Measurements from ENCODE around the gene AGTR1. TPM values are rescaled to one million over a fixed set of nuclear protein-coding genes. Genes with fewer than 3 reads are reported as not detected.

AGTR1 gene
- total and polyA plus RNA-seq, 2 of the 13 experiments (the other 11 are each of a cell fraction or from before 2014, with no cell fraction given) = 0.64 to 1.5 TPM

- BruUV-seq (replicated peaks) = no TSS peak
- H3K79me2 ChIP-seq (ENCODE audit: insufficient read depth, low read length) = no peaks in the 10 kb centered on the region
- ChIA-PET POLR2A (no interaction called here), CTCF (ENCODE audit: low intra/inter-chr PET ratio, low total read pairs) (no interaction called here)
- H3K27ac ChIP-seq (ENCODE audit: extremely low read length, insufficient read depth, low read length) = no peak overlapping the region
- ATAC-seq (no peak), DNase-seq (ENCODE audit: low spot score) (no peak), FAIRE-seq (no peak)
- no peak overlapping the region for H3K9ac ChIP-seq (ENCODE audit: insufficient read depth, low read depth, low read length)
- no peak overlapping the region for H2AFZ ChIP-seq (ENCODE audit: low read length)
- H3K4me3 ChIP-seq (replicated peaks in 1 of 3; ENCODE audit: insufficient read depth in 1 of 3, low read depth in 2 of 3, low read length in 3 of 3) = no peak overlapping the region
- H3K4me2 ChIP-seq (ENCODE audit: low read depth, low read length) = no peak overlapping the region
- in situ Hi-C loops (cut with HindIII; ENCODE audit: extremely low pct_ligation_motif_present, low pct_unique_long_range_greater_than_20kb) (no loop called here), intact Hi-C loops (cut with micrococcal nuclease; ENCODE audit: unreplicated experiment) (no loop called here)
- no peaks in the 10 kb centered on the region for H3K36me3 ChIP-seq (replicated peaks in 1 of 2; ENCODE audit: control insufficient read depth in 1 of 2, insufficient read depth in 2 of 2, low read length in 2 of 2)
- no peaks in the 10 kb centered on the region for H4K20me1 ChIP-seq (ENCODE audit: insufficient read depth, low read length)
- no peaks in the 10 kb centered on the region for H3K9me3 ChIP-seq (ENCODE audit: low read length)
- 0% methylated on average over 3 of the region's 3 CpGs for WGBS (ENCODE audit: low lambda C conversion rate)
- no peaks in the 10 kb centered on the region for H3K27me3 ChIP-seq (ENCODE audit: control insufficient read depth in 1 of 2, insufficient read depth in 2 of 2, low read length in 2 of 2)
- H3K4me1 ChIP-seq (ENCODE audit: insufficient read depth, low read length) = no peaks in the 10 kb centered on the region
- TF ChIP-seq ZNF44 (CRISPR knock-in tag; IDR thresholded peaks at IDR 0.05) (no peak), HIVEP1 (CRISPR knock-in tag; IDR thresholded peaks at IDR 0.05) (no peak), SMC3 (IDR thresholded peaks at IDR 0.05; ENCODE audit: low read length) (no peak), ZNF546 (CRISPR knock-in tag; conservative IDR thresholded peaks at IDR 0.05) (no peak), MYC (CRISPR knock-in tag; IDR thresholded peaks at IDR 0.05; ENCODE audit: borderline replicate concordance) (no peak), ZMAT5 (CRISPR knock-in tag; IDR thresholded peaks at IDR 0.05; ENCODE audit: borderline replicate concordance, low read depth) (no peak), NBN (conservative IDR thresholded peaks at IDR 0.05) (no peak), RNF219 (CRISPR knock-in tag; IDR thresholded peaks at IDR 0.05) (no peak), ZNF282 (IDR thresholded peaks at IDR 0.05; ENCODE audit: partially characterized antibody) (no peak), CEBPZ (IDR thresholded peaks at IDR 0.05; ENCODE audit: low read length) (no peak), AKNA (CRISPR knock-in tag; IDR thresholded peaks at IDR 0.05; ENCODE audit: borderline replicate concordance) (no peak), NCOR1 (IDR thresholded peaks at IDR 0.05; ENCODE audit: borderline replicate concordance, low read length) (no peak), ZNF7 (CRISPR knock-in tag; IDR thresholded peaks at IDR 0.05) (no peak), CREB1 (IDR thresholded peaks at IDR 0.05) (no peak), CREB1 (CRISPR knock-in tag; IDR thresholded peaks at IDR 0.05) (no peak), ZNF431 (CRISPR knock-in tag; IDR thresholded peaks at IDR 0.05; ENCODE audit: borderline replicate concordance, low read depth) (no peak)
These were observed 65.5 kb downstream of the AGTR1 start for GRCh38 chr3:148763156-148763680.
